SK-N-MC (cell line): Measurements from ENCODE around the gene IGF2BP3.

Experiments
- DNase-seq: peaks from one replicate; pipeline ENCODE4 v3.0.0-alpha.2; 2011; ENCODE audit warnings: low read depth, low spot score
- H3K27ac ChIP-seq: fragments of 200-600 bp; sonication (generic); 2 replicates; pipeline ENCODE4 v1.5.1; 2016; ENCODE audit warnings: mixed run types
- H3K36me3 ChIP-seq: fragments of 200-600 bp; sonication (generic); 2 replicates; pipeline ENCODE4 v1.6.1; 2017; ENCODE audit warnings: antibody characterized with exemption, low read length, mixed read lengths; ENCODE audit not compliant: insufficient read depth
- H3K4me3 ChIP-seq: fragments of 200-600 bp; sonication (generic); 2 replicates; pipeline ENCODE4 v1.5.1; 2016
- H3K9ac ChIP-seq: fragments of 200-600 bp; sonication (generic); 2 replicates; pipeline ENCODE4 v1.8.0; 2017; ENCODE audit warnings: mixed run types, mixed read lengths; ENCODE audit not compliant: insufficient read length
- H3K9me3 ChIP-seq: fragments of 200-600 bp; sonication (generic); 2 replicates; pipeline ENCODE4 v1.6.1; 2017; ENCODE audit warnings: low read depth, mild to moderate bottlenecking, antibody characterized with exemption, low read length, moderate library complexity, mixed read lengths
- EZH2 ChIP-seq: fragments of 200-600 bp; sonication (generic); IDR thresholded peaks from one replicate; pipeline ENCODE4 v1.6.1; 2017; ENCODE audit warnings: antibody characterized with exemption
- FOXP2 ChIP-seq: optimal IDR thresholded peaks from 2 replicates; pipeline ENCODE3; 2011; ENCODE audit warnings: mild to moderate bottlenecking, moderate library complexity; ENCODE audit not compliant: insufficient read depth; ENCODE audit errors: extremely low read length, control extremely low read depth
- POLR2AphosphoS5 ChIP-seq: IDR thresholded peaks from 2 replicates; pipeline ENCODE4 v1.6.1; 2012; ENCODE audit warnings: mild to moderate bottlenecking, low read depth, low read length, borderline replicate concordance

Gene IGF2BP3

DNA sequence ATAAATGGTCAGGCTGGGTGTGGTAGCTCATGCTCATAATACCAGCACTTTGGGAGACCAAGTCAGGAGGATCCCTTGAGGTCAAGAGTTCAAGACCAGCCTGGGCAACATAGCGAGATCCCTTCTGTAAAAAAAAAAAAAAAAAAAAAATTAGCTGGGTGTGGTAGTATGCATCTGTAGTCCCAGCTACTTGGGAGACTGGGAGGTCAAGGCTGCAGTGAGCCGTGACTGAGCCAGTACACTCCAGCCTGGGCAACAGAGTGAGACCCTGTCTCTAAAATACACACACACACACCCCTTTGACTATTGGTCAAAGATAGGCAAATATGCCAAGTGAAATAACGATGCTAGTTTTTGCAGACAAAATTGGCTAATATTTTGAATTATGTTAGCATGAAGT is 80.6 kb downstream of the IGF2BP3 start:
- peaks cover 49% of the 10 kb centered on the region for H3K36me3 ChIP-seq
- no peaks in the 10 kb centered on the region for H3K9me3 ChIP-seq
- no peak overlapping the region for H3K27ac ChIP-seq
- H3K9ac ChIP-seq = no peak overlapping the region
- H3K4me3 ChIP-seq = no peak overlapping the region
- TF ChIP-seq POLR2AphosphoS5 (no peak), FOXP2 (no peak), EZH2 (no peak)
- DNase-seq = no peak

GRCh38 chr7:23387583-23387982 is 82.7 kb downstream of the IGF2BP3 start:
- Histone ChIP-seq H3K4me3 (no peak overlapping the region), H3K36me3 (peaks cover 42% of the 10 kb centered on the region), H3K9me3 (no peaks in the 10 kb centered on the region), H3K9ac (no peak overlapping the region), H3K27ac (no peak overlapping the region)
- no peak for TF ChIP-seq POLR2AphosphoS5
- TF ChIP-seq EZH2 = no peak
- no peak for TF ChIP-seq FOXP2
- no peak for DNase-seq

- no peak for DNase-seq
Observed at GRCh38 chr7:23385140-23385539, 85.2 kb downstream of the IGF2BP3 start.

DNA sequence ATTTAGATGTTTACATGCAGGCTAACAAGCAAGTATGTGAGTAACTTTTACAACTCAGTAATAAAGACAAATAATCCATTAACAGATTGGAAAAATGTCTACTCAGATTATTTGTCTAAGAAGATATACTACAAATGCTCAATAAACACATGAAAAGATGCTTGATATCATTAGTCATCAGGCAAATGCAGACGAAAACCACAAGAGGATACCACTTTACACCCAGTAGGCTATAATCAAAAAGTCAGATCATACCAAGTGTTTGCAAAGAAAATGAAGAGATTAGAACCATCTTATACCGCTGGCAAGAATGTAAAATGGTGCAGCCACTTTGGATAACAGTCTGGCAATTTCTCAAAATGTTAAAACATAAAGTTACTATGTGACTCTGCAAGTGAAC is 87.1 kb downstream of the IGF2BP3 start:
- peaks cover 66% of the 10 kb centered on the region for H3K36me3 ChIP-seq
- no peak overlapping the region for H3K4me3 ChIP-seq
- H3K9ac ChIP-seq = no peak overlapping the region
- no peak for TF ChIP-seq POLR2AphosphoS5
- TF ChIP-seq EZH2 = no peak
- TF ChIP-seq FOXP2 = no peak
- DNase-seq = no peak
- H3K27ac ChIP-seq = no peak overlapping the region
- no peaks in the 10 kb centered on the region for H3K9me3 ChIP-seq

More at GRCh38 chr7:23385140-23385539, 85.2 kb downstream of the IGF2BP3 start:
- Histone ChIP-seq H3K36me3 (peaks cover 58% of the 10 kb centered on the region), H3K9ac (no peak overlapping the region), H3K9me3 (no peaks in the 10 kb centered on the region), H3K27ac (no peak overlapping the region; the same call in 1 of the 2 replicates), H3K4me3 (no peak overlapping the region)
- TF ChIP-seq POLR2AphosphoS5 = no peak
- TF ChIP-seq EZH2 = no peak
- TF ChIP-seq FOXP2 = no peak

GRCh38 chr7:23380961-23381360 is 89.3 kb downstream of the IGF2BP3 start:
- Histone ChIP-seq H3K27ac (no peak overlapping the region), H3K9ac (no peak overlapping the region), H3K4me3 (no peak overlapping the region), H3K9me3 (no peaks in the 10 kb centered on the region), H3K36me3 (peaks cover 69% of the 10 kb centered on the region)
- TF ChIP-seq FOXP2 (no peak), EZH2 (no peak), POLR2AphosphoS5 (no peak)
- DNase-seq = no peak

DNA sequence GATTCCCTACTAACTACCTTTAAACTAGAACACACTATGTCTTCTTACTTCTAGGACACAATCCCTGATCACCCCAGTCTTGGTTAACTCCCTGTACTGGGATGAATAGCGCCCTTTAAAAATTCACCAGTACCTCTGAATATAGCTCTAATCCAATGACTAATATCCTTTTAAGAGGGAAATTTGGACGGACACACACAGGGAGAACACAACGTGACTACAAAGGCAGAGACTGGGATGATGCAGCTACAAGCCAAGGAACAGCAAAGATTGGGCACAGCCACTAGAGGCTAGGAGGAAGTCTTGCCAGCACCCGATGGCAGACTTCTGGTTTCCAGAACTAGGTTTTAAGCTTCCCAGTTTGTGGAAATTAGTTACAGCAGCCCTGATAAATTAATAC is 89.7 kb downstream of the IGF2BP3 start:
- DNase-seq = no peak
- no peak overlapping the region for H3K9ac ChIP-seq
- no peak overlapping the region for H3K4me3 ChIP-seq
- no peak overlapping the region for H3K27ac ChIP-seq
- H3K9me3 ChIP-seq = no peaks in the 10 kb centered on the region
- no peak for TF ChIP-seq FOXP2
- no peak for TF ChIP-seq POLR2AphosphoS5
- no peak for TF ChIP-seq EZH2
- H3K36me3 ChIP-seq = peaks cover 69% of the 10 kb centered on the region

GRCh38 chr7:23378996-23379395 is 91.3 kb downstream of the IGF2BP3 start:
- peaks cover 65% of the 10 kb centered on the region for H3K36me3 ChIP-seq
- no peak overlapping the region for H3K9ac ChIP-seq
- DNase-seq = no peak
- H3K9me3 ChIP-seq = no peaks in the 10 kb centered on the region
- no peak overlapping the region for H3K27ac ChIP-seq
- TF ChIP-seq POLR2AphosphoS5 (no peak), EZH2 (no peak), FOXP2 (no peak)
- H3K4me3 ChIP-seq = no peak overlapping the region

GRCh38 chr7:23377134-23377533 is 93.2 kb downstream of the IGF2BP3 start:
- TF ChIP-seq POLR2AphosphoS5 = no peak
- TF ChIP-seq EZH2 = no peak
- no peak for TF ChIP-seq FOXP2
- Histone ChIP-seq H3K9ac (no peak overlapping the region), H3K4me3 (no peak overlapping the region), H3K9me3 (no peaks in the 10 kb centered on the region), H3K36me3 (peaks cover 63% of the 10 kb centered on the region), H3K27ac (no peak overlapping the region)
- DNase-seq = no peak

DNA sequence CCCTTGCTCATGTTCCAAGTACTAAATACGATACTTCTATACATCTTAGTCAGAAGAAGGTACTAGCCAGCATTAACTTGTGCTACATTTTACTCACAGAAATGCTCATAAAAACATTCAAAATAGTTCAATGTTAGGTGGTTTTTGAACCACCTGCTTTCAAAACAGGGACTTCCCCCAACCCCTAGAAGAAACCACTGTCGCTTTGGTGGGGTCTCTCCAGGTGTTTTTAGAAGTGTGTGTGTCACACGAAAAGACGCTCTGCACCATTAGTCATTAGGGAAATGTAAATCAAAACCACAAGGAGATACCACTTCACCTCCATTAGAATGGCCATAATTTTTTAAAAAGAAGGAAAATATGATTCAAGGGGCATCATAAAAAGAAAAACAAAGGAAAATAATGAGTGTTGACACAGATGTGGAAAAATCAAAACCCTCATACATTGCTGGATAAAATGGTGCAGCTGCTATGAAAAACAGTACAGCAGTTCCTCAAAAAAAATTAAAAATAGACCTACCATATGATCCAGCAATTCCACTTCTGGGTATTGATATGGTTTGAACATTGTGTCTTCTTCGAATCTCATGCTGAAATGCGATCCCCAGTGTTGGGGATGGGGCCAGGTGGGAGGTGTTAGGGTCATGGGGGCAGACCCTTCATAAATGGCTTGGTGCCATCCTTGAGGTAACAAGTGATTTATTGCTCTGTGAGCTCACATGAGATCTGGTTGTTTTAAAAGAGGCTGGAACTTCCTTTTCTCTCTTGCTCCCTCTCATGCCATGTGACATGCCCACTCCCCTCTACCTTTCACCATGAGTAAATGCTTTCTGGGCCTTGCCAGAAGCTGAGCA is 96.9 kb downstream of the IGF2BP3 start:
- DNase-seq = no peak
- peaks cover 48% of the 10 kb centered on the region for H3K36me3 ChIP-seq
- H3K9ac ChIP-seq = no peak overlapping the region
- H3K27ac ChIP-seq = no peak overlapping the region
- no peak for TF ChIP-seq FOXP2
- TF ChIP-seq POLR2AphosphoS5 = no peak
- TF ChIP-seq EZH2 = no peak
- no peaks in the 10 kb centered on the region for H3K9me3 ChIP-seq
- no peak overlapping the region for H3K4me3 ChIP-seq

DNA sequence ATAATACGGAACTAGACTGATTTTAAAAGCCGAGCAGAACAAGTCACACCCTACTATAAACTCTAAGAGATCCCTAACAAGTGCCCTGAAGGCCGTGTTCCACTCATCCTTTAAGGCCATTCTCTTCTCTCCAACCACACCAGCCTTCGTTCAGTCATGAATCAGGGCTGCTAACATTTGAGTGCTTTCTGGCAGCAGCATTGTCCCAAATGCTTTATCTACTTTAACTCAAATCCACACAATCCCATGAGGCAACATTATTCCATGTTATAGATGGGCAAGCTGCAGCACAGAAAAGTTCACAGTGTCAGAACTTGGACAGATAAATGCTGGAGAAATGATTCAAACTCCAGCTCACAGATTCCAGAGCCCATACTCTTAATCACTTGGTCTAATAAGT is 97.7 kb downstream of the IGF2BP3 start:
- H3K27ac ChIP-seq = no peak overlapping the region
- no peaks in the 10 kb centered on the region for H3K9me3 ChIP-seq
- peaks cover 45% of the 10 kb centered on the region for H3K36me3 ChIP-seq
- DNase-seq = no peak
- TF ChIP-seq POLR2AphosphoS5 (no peak), EZH2 (no peak), FOXP2 (no peak)
- no peak overlapping the region for H3K4me3 ChIP-seq
- H3K9ac ChIP-seq = no peak overlapping the region
